Fibroblast of mammary gland (primary cell): ENCODE results near the gene DZANK1.

Experiments
- DNase-seq: peaks from one replicate; pipeline ENCODE4 v3.0.0-alpha.2; 2010; ENCODE audit warnings: low read depth
- H3K4me3 ChIP-seq: 2 replicates; pipeline ENCODE4 v1.5.1; 2011; ENCODE audit warnings: low read depth, mild to moderate bottlenecking, low read length, moderate library complexity; ENCODE audit not compliant: control insufficient read depth
- TF ChIP-seq, protein P1 (sequence below): conservative IDR thresholded peaks from 2 replicates; pipeline ENCODE4 v1.5.1; 2011; ENCODE audit warnings: low read depth, low read length, inconsistent platforms; ENCODE audit not compliant: control insufficient read depth, insufficient read depth

DZANK1 gene

GRCh38 chr20:18481596-18481995 is 14.8 kb upstream of the DZANK1 start:
- DNase-seq: no peak
- no peak overlapping the region for H3K4me3 ChIP-seq
- TF ChIP-seq, protein P1, sequence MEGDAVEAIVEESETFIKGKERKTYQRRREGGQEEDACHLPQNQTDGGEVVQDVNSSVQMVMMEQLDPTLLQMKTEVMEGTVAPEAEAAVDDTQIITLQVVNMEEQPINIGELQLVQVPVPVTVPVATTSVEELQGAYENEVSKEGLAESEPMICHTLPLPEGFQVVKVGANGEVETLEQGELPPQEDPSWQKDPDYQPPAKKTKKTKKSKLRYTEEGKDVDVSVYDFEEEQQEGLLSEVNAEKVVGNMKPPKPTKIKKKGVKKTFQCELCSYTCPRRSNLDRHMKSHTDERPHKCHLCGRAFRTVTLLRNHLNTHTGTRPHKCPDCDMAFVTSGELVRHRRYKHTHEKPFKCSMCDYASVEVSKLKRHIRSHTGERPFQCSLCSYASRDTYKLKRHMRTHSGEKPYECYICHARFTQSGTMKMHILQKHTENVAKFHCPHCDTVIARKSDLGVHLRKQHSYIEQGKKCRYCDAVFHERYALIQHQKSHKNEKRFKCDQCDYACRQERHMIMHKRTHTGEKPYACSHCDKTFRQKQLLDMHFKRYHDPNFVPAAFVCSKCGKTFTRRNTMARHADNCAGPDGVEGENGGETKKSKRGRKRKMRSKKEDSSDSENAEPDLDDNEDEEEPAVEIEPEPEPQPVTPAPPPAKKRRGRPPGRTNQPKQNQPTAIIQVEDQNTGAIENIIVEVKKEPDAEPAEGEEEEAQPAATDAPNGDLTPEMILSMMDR: no peak

GRCh38 chr20:18477821-18478220 is 11.0 kb upstream of the DZANK1 start:
- H3K4me3 ChIP-seq: no peak overlapping the region
- TF ChIP-seq, protein P1: no peak
- DNase-seq: no peak

- DNase-seq: no peak
- TF ChIP-seq, protein P1: no peak
- no peak overlapping the region for H3K4me3 ChIP-seq
Observed at GRCh38 chr20:18477218-18477617, 10.4 kb upstream of the DZANK1 start.

DNA sequence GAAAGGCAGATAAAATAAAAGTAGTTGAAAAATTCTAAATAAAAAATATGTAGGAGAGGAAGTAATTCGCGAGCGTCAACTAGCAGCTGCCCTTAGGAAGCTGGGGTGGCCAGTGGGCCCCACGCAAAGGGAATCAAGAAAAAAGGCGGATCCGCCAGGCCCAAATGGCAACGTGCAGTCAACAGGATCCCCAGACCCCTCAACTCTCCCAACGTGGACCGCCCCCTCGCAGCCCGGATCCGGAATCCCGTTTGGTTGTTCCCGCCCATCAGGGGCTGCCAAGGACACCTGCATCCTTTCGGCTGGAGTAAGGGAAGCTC is 296 bp downstream of the DZANK1 start:
- TF ChIP-seq, protein P1: no peak

GRCh38 chr20:18465536-18466200 is 1.2 kb downstream of the DZANK1 start:
- H3K4me3 ChIP-seq: no peak overlapping the region
- DNase-seq: no peak
- TF ChIP-seq, protein P1: no peak

More for the DNA sequence above, 296 bp downstream of the DZANK1 start:
- peak overlapping the region; percentile 81 for H3K4me3 ChIP-seq
- no peak for DNase-seq

DNA sequence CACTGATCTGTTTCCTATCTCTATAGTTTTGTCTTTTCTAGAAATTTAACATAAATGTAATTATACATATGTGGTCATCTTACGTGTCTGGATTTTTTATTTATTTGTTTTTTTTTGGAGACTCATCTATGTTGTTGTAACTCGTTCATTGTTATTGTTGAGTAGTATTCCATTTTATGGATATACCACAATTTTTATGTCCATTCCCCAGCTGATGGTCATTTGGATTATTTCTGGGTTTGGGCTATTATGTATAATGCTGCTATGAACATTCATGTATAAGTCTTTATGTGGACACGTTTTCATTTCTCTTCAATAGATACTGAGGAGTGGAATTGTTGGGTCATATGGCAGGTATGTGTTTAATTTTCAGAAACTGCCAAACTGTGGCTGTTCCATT is 10.2 kb downstream of the DZANK1 start:
- no peak for DNase-seq
- H3K4me3 ChIP-seq: no peak overlapping the region
- TF ChIP-seq, protein P1: no peak

- no peak overlapping the region for H3K4me3 ChIP-seq
- TF ChIP-seq, protein P1: no peak
- DNase-seq: peak; percentile 8
Observed at GRCh38 chr20:18443886-18444285, 22.9 kb downstream of the DZANK1 start.
